TTC549 (cell line): ENCODE data around the gene RNF220.

Experiments used
- FAIRE-seq: peaks from 2 replicates; lab custom pipeline; 2012; peaks lifted over from hg19 to GRCh38; lab: Jason Lieb, UNC

The RNF220 gene

DNA sequence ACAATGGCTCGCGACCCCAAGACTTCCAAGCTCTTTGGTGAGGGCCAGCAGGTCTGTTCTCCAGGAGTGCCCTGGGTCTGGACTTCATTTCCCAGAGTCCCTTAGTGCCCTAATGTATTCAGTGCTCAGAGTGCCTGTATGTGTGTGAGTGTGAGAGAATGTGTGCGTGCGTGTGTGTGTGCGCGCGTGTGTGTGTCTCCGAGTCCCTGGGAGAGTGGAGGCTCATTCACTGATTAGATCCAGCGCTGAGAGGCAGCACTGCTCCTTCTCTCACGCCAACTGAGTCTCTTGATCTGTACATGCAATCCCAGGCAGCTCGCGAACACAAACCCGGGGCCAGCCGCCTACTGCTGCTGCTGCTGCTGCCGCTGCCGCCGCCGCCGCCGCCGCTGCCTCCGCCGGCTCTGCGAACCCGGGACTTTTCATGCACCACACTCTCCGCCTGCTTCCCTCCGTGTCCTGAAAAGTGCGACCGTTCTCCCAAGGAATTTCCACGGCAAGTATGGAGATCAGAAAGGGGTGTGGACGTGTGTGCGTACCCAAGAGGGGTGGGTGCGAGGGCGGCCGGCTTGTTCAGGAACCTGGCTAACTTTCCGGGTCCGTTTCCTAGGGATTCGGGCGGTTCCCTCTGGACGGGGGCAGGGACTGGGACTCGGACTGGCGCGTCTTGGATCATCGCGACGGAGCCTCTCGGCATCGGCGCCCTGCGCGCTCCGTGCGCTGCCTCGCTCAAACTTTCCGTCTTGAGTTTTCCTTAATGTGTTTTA lies at the start of gene RNF220:
RNF220 (plus strand) TSS at position 225 of the 767 bp plus-strand sequence.
- FAIRE-seq = no peak

DNA sequence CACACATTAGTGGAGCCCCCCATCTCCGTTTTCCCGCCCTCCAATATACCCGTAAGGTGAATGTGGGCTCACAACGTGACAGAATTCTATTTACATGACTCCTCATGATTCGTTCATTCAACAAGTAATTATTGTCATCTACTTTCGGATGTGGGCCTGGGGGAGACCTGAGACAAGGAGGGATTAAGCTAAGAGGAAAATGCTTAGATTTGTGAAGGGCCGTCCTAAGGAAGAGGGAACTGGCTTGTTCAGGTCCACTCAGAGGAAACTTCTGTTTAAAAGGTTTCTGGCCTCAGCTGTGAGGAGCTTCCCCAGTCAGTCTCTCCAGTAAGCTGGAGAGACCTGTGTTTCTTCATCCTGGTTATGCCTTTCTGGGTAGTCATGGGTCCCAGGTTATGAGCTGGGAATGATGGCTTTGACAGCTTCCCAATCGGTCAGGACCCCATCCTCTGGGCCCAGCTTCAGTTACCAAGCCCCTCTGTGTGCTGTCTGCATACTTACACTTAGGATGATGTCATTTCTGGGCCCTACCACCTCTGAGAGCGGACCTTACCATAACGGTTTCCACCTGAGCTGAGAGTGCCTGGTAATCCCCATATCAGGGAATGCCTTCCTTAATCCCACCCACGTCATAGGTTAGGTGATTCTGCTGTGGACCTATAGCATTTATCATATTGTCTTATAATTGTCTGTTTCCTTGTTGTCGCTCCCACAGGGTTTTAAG lies 49.3 kb upstream of the RNF220 start:
- no peak for FAIRE-seq

DNA sequence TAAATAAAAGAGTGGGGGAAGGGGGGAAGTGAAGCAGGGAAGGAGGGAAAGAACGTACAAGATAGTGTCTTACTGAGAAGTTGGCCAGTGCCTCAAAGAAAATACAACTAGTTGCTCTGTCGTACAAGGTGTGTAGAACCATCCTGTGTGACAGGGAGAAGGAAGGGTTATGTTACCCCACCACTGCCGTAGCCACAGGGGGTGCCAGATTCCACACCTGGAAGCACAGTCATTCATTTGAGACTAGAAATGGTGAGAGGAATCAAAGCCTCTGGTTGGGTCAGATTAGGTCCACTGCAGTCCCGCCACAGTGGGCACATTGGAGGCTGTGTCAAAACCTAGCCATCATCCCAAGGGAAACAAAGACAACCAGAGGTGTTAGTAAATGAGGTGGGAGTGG lies 47.3 kb upstream of the RNF220 start:
- no peak for FAIRE-seq

DNA sequence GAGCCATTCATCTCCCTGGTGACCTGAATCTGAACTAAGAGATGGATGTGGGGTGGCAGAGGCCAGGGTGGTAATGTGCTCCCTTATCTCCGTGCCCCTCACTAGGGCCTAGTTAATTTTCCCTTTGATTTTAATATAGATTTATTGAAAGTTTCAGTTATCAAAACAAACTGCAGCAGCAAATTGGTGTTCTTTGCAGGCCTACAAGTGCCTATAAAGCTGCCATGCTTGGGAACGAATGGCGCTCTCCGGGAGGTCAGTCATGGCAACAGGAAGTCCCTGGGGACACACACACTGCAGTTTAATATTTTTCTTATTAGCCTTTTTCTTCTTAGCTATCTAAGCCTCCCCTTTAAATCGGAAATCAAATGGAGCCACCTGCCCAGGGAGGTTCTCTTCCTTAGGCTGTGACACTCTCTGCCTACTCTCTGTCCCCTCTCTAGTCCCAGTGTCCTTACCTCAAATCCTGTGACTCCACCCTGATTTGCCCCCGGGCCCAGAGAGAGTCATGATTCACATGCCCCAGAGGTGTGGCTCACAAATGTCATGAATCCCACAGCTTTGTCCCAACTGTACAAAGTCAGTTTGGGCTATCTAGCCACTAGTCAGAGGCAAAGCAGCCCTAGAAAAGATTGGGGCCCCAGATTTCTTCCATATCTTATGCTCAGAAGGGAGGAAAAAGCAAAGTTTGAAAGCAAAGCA lies 45.7 kb upstream of the RNF220 start:
- FAIRE-seq = no peak

DNA sequence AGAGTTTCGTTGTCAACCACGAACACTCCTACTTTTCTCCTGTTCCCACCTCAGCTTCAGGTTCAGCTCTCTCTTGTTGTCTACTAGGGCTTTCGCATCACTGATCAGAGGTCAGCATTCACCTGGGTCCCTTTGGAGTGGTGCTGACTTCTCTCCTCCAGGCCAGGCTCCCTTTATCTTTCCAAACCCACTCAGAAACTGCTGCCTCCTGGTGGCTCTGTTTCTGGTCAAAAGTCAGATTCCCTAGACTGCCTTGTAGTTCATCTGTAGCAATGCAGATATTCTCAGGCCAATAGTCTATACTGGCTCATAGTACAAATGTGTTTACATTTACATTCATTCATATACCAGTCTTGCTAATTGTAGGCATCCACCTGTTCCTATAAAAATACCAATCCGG lies 43.6 kb upstream of the RNF220 start:
- no peak for FAIRE-seq

DNA sequence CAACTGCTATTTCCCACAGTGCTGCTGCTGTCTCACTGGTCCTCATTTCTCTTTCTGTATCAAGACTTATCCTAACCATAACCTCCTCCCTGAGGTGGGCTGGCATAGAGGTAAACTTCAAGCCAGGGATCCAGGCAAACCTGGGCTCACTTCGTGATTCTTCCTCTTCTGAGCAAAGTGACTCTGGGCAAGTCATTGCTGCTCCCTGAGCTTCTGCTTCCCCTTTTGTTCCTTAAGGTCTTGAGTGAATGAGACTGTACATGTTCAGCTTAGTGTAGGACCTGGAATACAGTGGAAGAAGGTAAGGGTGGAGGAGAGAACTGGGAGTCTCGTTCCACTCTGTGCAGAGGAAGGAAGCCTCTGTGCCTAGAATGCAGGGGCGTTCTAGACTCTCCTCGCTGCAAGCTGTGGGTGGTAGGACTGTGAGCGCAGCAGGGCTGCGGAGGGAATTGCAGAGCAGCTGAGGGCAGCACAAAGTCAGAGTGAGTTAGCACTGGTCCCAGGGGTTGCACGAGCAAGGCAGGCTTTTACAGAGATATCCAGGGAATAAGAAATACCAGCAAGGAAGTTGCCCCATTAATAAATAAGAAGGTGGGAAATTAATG lies 38.6 kb upstream of the RNF220 start:
- no peak for FAIRE-seq

DNA sequence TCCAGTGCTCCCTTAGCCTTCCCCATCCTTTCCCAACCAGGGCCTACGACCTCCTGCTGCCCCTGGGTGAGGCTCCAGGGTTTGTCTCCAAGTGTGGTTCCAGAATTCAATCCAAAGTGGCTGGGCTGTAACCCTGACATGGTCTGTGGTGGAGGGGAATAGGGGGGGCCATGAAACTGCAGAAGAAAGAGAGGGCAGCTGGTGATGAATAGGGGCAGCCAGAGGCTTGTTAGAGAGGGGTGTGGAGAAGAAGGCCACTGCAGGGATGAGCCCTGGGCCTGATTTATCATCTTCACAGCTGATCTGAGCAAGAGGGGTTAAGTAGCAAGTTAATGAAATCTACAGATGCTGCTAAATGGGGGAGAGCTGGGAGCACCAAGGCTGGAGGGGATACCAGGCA lies 37.1 kb upstream of the RNF220 start:
- no peak for FAIRE-seq

DNA sequence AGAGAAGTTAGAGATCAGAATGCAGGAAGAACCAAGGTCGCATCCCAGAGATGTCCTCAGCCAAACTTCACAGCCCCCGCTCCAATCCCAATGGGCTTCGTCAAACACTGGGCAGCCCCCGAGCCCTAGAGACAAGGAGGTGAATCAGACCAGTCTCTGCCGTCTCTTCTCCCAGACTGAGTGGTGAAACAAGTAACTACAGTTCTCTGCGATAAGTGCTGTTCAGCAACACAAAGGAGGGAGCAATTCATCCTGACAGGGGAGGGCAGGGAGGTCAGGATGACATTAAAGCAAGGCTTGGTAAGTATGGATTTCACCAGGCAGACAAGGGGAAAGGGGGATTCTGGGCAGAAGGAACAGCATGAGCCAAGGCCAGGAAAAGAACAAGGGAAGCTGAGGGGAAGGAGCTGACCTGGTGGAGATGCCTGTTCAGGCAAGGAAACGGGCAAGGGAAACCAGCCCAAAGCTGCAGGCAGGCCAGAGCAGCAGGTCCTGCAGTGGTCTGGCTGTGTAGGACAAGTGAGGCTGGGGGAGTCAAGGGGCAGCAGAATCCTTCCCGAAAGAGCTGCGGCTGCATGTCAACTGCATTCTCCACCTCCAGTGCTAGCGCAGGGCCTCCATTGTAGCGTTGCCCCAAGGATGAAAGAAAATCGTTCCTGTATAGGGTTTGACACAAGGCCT lies 36.4 kb upstream of the RNF220 start:
- FAIRE-seq = no peak

DNA sequence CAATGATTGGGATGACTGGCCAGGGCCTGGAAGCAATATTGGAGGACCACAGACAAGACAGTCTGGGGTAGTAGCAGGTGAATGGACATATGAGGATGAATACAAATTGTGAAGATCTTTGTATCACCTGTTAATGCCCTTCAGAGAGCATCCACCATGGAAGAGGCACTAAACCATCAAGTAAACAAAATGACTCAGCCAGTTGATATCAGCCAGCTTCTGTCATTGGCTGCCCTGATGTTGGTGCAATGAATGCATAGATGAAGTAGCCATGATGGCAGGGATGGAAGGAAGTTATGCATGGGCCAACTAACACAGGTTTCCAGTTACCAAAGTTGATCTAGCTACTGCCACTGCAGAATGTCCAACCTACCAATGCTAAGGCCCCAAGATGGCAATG lies 33.8 kb upstream of the RNF220 start:
- FAIRE-seq = no peak

DNA sequence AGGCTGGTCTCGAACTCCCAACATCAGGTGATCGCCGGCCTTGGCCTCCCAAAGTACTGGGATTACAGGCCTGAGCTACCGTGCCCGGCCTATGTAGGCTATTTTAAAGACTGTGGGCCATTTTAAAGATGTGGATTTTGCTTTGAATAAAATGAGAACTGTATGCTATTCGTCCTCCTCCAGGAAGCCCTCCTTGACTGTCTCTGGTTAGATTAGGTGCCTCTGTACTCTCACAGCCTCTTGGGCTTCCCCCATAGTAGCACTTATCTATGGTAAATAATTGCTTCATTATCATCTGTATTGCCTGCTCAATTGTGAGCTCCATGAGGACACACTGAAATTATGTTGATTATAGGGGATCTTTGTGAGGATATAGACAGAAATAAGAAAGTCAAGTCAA lies 29.5 kb upstream of the RNF220 start:
- FAIRE-seq = no peak

DNA sequence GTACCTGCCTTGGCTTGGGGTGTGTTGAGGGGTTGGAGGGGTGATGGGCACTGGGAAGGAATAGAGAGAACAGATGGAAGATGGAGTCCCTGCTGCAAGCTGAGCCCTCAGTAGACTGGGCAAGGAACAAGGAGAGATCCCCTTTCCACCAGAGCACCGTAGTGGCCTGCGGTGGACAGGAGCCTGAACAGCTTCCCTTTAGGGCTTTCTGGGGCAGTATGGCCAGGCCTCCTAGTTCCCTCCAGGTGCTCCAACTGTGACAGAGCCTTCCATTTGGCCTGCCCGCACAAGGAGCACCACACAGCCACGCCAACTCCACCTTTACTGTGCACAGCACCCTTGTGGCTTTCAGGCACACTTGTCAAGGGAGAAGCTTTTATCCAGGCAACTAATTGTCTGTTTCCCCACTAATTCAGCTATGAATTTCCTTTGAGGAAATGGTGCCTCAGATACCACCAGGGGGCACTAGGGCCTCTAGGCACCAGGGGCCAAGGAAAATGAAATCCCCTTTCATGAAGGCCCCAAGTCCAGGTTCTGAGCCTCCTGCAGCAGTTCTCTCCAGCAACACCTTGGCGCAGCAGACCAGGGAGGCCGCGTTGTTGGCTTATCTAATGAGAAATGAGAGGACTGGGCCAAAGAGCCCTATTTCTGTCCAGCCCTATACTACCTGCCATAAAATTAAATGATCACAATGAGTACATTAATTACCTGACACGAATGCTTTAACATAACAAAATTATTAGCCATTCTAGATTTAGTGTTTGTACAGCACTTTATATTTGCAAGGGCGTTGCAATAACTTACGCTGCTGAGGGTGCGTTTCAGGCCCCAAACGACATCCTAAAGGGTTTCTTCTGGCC lies 26.9 kb upstream of the RNF220 start:
- FAIRE-seq = no peak

DNA sequence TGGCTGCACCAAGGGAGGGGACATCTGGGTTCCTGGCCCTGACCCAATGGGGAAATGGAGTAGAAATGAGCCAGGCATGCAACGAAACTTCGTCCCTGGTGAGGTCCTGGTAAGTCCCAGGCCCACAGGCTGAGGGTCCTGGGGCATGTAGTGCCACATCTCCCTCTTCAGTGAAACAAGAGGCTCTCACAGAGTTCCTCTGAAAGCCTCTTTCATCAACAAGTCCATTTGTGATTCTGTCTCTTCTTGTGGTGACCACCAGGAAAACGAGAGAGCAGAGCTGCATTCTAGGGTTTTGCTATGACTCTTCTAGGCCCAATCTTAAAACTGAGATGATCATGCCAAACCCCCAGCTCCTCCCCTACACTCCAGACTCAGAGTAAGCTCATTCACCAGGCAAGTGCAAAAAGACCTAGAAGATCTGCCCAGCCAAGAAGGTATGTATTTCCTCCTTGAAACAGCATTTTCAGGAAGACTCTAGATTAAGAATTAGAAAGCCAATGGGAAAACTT lies 24.3 kb upstream of the RNF220 start:
- no peak for FAIRE-seq

DNA sequence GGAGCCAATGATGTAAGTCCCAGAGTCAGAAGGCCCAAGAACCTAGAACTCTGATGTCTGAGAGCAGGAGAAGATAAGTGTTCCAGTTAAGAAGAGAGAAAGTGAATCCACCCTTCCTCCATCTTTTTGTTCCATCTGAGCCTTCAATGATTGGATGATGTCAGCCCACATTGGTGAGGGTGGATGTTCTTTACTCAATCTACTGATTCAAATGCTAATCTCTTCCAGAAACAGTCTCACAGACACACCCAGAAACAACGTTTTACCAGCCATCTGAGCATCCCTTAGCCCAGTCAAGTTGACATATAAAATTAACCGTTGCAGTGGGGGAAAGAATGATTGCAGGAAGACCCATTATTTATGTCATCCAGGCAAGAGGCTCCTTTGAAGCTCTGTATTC lies 16.5 kb upstream of the RNF220 start:
- no peak for FAIRE-seq

DNA sequence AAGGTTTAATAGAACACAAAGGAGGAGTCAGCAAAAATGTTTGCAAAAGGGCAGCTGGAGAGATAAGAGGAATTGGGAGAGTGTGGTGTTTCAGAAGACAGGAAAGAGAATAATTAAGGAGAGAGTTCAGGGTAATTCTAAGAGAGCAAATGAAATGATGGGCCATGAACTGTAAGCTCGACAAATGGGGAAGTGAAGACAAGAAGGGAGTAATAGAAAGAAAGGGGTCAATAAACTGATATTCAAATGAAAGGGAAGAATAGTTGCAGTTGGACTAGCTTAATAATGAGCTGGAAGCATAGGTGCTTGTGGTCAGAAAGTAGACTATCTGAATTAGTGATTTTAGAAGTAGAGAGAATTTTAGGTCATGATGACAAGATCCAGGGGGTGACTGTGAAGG lies 15.6 kb upstream of the RNF220 start:
- no peak for FAIRE-seq

DNA sequence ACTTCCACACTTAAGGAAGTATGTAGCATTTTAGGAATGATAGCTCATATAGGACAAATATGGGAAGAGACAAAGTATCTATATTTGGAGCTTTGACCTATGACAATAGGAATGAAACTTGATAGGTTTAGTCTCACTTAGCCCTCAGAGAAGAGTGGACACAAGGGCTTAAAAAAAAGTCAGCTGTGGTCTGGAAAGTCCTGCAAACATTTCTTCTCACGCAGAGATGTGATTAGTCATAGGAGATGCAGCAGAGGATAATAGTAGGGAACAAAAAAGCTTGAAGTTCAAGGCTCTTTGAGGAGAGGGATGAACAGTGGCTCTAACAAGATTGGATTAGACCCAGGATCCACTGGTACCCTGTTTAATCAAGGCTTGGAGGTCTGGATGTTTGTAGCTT lies 14.8 kb upstream of the RNF220 start:
- FAIRE-seq = no peak

DNA sequence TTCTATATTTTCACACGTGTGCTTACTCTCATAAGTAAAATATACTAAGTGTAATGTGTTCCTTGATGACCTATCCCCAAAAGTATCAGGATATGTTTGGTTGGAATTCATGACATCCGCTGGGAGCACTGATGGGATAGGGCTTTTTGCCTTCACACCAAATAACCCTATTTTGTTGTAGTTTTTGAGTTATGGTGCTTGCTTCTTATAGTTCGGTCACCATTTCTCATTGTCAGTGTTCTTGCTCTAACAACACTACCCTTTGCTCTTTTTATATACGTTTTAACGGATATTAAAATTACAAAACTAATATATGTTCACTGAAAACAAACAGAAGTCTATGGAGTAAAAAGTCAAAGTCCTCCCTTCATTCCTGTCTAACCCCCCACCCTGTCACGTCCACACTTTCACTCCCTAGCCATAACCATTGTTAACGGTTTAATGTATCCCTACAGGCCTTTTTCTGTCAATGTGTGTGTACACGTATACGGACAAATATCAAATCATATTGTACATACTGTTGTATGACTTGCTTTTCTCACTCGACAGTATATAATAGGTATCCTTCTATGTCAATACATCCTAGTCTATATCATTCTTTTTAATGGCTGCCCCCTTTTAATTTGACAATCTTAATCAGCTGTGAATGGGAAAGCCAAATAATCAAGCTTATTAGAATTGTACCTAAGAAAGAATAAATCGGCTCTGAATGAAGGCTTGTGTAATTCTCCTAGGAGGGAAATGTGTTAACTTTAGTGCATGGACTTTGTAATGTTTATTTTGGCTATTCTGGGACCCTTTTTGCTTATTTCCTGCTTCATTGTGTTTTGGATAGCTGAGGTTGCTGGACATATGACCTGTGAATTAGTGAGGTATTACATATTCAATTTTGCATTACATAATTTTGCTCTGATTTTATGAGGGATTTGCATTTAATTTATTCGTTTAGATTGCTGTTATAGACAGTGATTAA lies 3.5 kb upstream of the RNF220 start:
- FAIRE-seq = no peak

DNA sequence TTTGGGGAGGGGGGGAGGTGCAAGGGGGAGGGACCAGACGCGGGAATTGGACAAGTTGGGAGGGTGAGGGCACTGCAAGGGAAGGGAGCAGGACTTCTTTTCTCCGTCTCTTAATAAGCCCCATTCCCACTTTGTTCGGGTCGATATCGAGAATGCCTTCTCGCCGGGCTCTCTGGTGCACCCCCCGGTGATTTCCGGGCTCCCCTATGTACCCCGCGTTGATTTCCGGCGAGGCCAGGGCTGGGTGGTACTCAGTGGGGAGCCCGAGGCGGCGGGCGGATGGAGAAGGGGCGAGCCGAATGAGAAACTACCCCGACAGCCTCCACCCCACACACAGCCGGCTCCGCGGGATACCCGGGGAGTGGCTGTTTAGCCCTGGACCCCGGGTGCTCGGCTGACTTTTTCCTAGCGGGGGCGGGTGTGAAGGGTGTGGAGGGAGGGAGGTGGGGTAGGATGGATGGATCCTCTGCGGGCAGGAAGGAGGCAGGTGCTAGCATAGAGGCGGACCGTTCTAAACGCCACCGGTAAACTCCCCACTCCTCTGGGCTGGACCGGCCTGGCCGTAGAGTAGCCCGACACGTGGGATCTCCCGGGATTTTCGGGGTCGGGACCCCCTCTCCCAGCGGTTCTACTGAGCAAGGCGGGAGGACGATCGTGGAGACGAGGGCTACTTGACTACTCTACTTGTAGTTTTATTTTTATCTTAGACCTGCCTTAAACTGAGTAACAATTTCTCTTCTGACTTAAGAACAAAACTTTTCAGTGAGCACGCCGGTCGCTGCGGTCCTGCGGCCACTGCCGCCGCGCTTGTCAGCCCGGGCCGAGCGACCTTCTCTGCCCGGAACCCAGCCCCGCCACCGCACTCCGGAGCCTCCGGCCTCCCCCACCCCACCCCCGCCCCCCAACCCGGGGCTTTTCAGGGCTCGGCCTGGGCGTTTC lies 1.0 kb downstream of the RNF220 start:
- no peak for FAIRE-seq

DNA sequence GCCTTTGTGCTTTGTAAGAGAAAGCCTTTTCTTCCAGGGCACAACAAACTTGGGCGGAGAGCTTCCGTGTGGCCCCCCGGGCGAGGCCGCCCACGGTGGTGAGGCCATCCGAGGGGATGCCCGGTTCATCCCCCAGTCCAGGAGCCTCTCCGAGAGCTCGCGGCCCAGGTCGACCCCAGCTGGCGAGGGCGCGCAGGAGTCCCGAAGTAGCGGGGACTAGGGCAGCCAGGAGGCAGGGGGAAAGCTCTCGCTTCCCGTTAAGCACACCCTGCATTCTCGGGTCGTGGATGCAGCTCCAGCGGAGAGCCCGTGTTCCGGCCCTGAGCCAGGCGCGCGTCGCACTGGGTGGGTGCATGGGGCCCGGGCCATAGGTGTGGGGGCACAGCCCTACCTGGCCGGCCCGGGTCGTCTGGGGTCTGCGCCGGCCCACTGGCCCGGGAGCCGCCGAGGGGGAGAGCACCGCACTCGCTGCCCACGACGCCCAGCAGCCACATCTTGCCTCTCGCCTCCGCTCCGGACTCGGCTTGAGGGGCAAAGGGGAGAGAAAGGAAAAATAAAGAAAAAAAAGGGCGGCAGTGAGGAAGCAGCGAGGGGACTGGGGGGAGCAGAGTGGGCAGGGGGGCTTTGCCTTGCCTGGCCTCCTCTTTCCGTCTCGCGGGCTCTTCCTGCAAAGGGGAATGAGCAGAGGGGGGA lies 1.8 kb downstream of the RNF220 start:
- FAIRE-seq = no peak
